HuH-7.5 (cell line): ENCODE measurements around the gene CLRN2.

Experiments used
- DNase-seq: peaks from one replicate; pipeline ENCODE4 v3.0.0; 2011; ENCODE audit warnings: low spot score

The CLRN2 gene, protein sequence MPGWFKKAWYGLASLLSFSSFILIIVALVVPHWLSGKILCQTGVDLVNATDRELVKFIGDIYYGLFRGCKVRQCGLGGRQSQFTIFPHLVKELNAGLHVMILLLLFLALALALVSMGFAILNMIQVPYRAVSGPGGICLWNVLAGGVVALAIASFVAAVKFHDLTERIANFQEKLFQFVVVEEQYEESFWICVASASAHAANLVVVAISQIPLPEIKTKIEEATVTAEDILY

DNA sequence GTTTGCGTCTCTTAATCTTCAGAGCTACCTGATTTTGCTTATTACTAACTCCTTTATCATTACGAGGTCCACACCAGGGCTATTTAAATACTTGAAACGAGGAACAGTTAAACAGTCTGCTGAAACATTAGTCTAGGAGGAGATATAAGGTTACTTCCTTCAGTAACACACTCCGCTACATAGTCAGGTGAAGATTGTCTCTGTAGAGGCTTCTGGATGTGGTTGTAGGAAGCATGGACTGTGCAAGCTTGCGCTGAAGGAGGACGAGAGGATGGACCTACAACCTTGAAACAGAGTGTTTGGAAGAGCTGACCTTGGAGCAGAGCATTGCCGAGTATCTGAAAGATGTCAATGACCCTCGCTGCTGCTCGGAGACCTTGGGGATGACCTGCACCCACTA is at the start of gene CLRN2:
TSS of gene CLRN2 (plus strand) at position 301 of the 400 bp plus-strand sequence. CDS start 102 bp downstream, outside the sequence.
- no peak for DNase-seq

DNA sequence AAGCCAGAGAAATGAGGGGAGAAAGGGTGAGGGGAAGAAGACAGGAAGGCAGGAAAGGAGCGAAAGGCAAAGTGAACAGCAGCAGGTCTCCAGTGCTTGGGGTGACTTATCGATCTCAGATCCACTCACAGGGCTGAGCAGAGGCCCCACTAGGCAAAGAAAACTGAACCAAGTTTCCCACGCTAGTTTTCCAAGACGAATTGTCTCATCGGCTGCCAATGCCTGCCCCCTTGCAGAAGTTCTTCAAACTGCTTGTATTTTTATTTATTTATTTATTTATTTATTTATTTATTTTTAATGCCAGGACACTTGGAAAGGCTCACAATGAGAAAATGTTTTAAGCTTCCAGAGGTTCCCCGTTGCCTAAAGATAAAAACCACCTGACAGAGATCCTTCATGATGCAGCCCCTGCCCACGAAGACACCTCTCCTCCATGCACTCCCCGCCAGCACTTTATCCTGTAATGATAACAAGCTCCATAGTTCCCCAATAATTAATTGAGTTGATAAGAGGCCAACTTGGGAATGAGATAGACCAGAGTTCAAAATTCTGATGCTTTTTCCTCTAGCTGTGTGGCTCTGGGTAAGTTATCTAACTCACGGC is 46.2 kb upstream of the CLRN2 start:
- DNase-seq: no peak

DNA sequence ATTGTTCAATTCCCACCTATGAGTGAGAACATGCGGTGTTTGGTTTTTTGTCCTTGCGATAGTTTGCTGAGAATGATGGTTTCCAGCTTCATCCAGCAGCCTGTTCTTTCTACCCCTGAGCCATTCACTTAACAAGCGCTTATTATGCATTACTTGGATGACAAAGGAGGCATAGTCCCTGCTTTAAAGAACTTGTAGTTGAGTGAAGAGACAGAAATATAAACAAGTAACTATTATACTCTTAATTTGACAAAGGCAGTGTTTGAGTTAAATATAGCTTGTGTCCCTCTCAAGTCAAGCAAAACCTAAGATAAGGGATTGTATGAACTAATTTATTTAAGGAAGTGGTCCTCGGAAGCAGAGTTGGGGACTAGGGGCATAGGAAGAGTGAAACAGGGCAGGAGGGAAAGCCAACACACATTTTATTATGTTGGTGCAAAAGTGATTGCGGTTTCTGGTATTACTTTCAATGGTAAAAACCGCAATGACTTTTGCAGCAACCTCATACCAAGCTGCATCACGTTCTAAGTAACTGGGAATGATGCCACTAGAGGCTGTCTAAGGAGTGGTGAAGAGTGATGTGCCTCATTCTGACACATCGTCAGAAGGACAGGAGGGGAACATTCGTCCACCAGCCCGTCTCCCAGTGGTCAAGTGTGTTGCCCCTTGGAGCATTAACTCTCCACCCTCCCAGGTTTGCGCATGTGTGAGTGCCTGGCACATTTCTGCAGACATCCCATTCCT is 44.9 kb upstream of the CLRN2 start:
- no peak for DNase-seq

DNA sequence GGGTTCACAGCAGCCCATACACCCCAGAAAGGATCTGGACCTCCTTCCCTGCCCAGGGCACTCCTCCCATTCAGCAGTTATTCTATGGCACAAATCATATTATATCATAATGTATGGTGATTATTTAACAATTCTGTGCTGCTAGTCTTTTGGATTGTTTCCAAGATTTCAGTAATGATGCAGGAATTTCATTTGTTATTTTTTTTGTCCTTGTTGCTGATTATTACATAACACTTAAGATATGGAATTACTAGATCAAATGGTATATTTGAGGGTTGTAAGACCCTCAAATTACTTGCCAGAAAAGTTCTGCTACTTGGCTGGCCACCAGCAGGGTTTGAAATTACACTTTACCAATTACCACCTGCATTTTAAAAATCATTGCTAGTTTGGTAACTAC is 39.5 kb upstream of the CLRN2 start:
- DNase-seq: no peak

DNA sequence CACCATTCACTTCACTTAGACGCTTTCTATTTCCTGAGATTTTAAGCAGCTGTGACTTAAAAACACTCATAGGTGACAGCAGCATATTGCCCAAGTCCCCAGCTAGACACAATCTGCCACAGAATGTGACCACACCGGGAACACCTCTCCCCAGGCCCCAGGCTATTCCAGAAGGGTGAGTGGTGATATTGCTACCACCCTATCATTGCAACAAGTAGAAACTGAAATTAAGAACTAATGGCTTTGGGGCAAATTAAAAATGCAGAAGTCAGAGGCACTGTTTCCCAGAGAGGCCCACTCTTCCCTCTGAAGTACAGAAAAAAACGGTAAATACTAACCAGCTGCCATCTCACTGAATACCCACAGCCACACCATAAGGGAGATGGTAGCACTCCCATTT is 38.1 kb upstream of the CLRN2 start:
- no peak for DNase-seq

DNA sequence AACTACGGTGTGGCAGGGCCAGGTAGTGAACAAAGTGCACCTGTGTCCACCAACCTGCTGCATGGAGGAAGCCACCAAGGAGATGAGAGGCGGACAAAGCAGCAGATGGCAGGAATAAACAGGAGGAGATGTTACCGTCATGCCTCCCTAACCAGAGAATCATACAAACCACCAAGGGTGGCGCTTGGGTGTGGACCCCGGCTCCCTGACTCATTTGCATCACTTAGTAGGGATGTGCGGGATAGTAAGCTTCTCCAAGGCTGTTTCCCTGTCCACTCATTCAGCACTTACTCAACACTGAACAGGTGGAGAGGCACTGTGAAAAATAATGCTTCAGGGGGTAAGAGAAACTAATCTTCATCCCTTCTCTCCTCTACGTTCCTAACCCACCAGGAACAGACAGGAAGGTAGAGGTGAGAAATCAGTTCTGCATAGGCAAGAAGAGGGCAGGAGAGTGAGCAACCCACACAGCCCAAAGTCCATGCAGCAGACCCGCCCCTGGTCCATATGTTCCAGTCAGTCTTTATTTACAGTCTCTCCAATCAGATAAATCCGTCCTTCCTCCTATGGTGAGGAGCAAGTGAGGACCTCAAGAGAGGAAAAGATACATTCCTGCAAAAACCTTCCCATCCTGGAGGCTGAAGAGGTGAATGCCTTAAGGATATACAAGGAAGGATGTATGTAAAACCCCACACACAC is 37.0 kb upstream of the CLRN2 start:
- DNase-seq: no peak

DNA sequence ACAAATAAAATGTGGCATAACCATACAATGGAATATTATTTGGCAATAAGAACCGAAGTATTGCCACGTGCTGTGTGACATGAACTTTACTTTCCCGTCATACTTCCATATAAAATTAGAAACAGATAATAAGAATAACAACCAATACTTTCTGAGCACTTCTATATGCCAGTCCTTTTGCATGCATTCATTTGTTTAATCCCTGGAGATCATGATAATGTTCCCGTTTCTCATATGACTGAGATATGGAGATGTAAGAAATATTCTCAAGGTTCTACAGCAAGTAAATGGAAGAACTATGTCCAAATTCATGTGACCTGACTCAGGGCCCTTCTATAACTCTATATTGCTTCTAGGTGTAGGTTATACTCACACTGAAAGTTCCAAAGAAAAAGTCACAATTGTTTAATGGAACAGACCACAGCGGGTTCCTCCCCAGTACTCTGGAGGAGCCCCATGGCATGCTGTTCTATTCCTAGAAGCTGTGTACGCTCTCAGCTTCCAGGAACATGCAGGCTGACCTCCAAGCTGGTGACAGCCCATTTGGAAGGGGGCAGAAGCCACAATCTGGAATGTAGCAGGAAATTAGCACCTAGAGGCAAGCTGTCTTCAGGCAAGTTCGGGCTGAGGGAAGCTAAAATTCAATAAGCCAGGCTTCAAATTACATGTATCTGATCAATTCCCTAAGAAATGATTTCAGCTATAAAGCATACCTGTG is 34.6 kb upstream of the CLRN2 start:
- no peak for DNase-seq

DNA sequence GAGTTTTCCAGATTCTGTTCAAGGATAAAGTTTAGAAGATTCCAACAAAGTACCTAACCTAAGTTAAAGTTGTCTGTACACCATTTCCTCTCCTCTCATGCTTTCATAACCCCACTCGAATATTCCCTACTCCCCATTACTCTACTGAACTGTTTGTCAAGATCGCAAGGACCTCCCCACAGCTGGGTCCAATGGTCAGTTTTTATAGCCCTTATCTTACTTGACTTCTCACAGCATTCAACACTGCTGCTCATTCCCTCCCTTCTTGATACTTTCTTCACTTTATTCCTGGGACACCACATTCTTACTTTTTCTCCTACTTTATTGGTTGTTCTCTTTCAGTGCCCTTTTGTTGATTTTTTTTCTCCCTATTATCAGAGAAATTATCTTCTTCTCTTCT is 34.0 kb upstream of the CLRN2 start:
- no peak for DNase-seq

DNA sequence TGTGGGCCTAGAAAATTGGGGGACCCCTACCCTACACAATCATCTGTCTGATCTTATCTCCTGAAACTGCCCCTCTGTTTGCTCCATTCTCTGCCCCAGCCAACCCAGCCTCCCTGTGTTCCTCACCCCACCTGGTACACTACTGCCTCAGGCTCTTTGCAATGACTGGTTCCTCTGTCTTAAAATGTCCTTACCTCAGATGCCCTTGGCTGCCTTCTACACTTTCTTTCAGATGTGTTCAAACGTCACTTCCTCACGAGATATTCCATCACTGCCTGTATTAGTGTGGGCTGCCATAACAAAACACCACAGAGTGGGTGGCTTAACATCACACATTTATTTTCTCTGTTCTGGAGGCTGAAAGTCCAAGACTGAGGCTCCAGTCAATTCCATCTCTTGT is 32.2 kb upstream of the CLRN2 start:
- no peak for DNase-seq

DNA sequence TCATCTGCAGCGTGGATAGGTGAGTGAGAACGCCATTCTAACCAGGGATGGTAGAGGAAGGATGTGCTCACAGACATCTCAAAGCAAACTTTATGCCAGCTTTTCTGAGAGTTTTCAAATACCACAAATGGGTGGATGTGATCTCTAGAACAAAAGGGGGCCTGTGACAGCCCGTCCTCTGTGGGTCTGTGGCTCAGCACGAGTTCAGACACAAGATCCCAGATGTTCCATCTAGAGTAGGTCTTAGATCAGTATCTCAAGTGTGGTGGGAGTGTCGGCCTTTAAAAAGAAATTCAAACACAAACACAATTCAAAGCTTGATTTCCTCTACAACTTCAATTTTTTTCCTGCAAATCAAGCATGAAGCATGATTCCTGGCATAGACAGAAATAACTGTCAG is 25.8 kb upstream of the CLRN2 start:
- no peak for DNase-seq

DNA sequence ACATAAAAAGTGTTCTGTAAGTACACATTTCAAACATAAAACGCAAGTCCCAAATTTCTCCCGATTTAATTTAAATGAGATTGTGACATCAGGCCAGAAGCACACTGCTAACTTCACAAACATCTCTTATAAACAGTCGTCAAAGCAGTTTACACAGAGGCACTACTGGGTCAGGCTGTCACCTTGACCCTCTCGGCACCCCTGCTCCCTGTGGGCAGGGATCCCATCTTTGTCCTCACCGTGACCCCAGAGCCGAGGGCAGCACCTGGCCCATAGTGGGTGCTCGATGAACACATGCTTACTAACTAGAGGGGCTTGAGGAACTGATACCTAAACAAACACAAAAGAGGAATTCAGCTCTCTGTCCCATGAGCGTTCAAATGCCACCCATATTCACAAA is 25.2 kb upstream of the CLRN2 start:
- DNase-seq: no peak

DNA sequence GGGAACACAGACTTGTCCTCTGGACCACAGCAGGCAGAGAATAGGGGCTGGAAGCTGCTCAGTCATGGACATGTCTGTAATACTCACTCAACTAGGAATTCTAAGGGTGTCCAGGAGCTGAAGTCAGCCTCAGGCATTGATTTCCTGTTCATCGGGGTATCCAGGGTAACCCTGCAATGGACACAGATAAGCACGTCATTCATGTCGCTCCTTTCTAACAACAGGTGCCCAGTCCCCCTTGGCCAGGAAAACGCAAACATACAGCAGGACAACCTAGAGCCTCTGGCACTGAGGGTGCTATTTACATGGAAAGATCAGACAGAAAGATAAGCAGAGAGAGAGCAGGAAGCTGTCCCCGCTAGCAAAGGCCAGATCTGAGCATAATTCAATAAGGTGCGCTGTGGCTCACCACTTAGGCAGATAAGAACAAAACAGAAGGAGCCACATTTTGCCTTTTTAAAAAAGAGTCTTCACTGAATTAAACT is 24.3 kb upstream of the CLRN2 start:
- DNase-seq: peak; percentile 79

DNA sequence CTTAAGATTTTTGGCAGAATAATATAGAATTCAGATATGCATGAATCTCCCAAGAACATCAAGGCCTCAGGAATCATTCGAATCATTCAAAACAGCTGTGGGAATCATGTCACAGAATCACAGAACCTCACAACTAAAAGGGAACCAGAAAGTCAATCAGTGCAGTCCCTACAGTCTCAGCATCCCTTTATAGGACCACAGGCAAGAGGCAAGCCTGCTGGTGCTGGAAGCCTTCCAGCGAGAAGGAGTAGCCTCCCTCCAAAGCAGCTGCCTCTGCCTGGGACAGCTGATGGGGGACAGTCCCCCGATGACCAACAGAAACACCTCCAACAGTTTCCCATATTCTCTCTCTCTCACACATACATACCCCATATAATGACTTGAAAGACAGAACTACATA is 23.8 kb upstream of the CLRN2 start:
- DNase-seq: no peak

DNA sequence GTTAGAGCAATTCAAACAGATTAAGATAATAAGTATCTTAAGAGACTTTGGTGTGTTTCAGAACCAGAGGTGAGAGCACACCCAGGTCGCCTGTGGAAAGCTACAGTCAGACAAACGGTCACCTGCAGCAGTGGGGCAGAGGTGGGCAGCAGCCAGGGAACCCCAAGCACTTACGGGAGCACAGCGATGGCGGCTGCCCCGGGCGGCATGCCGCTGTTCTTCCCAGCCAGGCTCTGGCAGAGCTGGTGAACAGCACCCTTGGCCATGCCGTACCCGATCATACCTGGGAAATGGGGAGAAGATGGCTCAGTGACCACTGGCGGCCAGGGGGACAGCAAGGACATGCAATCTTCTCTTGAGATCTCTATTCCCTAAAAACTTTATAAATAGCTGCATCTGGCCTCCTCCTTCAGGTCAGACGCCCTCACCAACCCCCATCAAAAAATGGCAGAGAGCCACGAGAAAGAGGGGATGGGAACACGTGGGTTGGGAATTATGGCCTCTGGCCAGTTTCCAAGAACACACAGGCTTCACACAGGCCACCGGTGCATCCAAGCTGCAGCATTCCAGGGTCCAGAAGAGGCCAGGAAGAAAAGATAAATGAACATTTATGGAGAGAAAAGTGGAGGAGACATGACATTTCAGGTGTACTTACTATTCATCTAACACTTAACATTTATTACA is 22.8 kb upstream of the CLRN2 start:
- DNase-seq: no peak

DNA sequence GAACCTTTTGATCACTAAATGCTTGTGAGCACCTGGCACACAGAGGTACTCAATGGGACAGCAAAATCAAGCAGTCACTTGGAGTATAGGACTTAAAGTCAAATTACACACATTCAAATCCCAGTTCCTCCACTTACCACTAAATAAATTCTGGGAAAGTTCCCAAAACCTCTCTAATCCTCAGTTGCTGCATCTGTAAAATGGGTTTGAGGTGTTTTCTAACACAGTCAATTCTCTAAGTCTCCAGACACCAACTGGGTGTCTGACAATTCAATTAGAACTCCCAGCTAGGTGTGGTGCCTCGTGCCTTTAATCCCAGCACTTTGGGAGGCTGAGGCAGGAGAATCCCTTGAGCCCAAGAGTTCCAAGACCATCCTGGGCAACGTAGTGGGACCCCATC is 22.1 kb upstream of the CLRN2 start:
- DNase-seq: no peak

DNA sequence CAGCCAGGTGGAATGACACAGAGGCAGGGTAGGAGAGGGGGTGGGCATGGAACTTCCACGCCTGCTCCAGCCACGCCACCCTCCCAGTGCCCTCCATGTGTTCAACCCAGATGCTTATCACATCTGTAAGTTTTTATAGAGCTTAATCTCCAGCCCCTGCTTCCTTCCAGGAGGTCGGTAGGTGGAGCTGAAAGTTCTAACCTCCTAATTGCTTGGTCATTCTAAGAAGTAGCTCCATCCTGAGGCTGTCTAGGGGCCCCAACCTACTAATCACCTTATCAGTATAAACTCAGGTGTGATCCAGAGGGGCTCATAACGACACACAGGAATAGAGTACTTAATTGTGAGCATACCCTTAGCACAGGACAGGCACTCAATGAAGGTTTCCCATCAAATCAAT is 21.3 kb upstream of the CLRN2 start:
- no peak for DNase-seq

DNA sequence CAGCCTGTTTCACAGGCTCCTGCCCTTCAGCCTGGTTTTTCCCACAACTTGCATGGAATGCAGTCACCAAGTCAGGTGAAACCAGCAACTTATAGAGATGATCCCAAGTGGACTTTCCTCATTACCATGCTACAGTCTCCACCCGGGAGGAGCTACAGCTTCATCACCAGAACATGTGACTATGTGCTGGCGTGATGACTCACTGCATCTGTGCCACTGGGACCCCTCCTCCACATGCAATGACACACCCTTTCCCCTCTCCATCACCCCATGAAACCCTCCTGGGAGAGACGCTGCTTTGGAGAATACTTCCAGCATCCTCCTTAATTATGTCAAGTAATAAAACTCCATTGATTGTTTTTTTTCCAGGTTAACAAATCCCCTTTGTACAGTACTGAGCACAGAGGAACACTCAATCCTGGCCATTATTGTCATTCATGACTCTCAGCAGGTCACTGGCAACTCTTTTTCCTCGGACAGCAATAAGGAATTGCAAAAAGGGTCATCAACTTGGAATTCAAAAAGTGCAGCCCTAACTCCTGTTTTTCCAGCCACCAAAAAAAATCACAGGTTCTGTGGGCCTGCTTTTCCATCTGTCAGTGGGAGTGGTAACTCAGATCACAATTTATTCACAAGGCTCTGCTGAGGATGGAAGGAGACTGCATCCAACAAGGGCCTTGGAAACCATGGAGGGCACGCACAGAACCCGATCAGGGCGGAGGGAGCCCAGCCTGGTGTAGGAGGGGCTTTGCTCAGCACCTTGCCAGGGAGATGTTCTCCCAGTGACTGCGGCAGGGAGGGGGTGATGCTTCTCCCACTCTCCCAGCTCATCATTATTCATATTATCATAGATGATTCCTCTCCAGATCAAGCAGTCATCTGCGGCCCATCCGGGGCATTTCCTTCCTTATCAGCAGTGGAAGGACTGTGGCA is 20.4 kb upstream of the CLRN2 start:
- DNase-seq: no peak

DNA sequence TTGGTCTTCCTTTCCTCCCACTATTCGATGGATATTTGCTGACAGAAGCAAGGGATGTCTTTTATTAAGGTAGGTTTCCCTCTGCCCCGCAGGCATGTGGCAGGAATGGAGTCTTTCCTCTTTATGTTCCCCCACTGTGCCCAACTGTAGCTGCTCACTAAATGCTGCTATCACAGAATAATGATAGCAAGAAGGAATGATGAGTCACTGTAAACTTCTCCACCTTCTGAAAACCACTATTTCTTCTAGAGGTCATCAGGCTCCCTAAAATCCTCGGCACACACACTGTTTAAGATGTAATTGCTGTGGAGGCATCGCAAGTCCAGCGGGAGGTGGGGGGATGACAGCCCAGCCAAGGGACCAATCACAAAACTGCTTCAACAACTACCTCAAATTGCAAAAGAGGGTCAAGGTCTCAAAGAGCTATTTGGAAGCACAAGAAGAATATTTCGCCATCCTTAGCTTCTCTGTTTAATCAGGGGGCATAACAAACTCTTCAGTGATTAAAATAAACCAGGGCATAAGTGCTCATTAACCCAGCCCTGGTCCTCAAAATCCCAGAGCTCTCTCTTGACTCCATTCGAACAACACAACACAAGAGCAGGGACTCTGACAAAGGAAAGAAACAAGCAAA is 17.0 kb upstream of the CLRN2 start:
- peak; percentile 41 for DNase-seq

DNA sequence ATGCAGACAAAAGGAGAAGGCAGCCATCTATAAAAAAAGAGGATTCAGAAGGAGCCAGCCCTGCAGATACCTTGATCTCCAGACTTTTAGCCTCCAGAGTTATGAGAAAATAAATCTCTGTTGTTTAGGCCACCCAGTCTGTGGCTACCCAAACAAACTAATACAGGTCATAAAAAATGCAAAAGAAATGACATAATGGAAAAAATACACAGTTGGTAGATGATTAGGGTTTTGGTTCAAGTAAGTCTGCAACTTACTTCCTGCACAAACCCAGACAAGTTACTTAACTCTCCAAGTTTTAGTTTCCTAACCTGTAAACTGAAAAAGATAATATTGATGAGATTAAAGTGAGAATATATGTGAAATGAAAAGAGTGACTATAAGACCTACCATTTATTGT is 14.4 kb upstream of the CLRN2 start:
- no peak for DNase-seq

DNA sequence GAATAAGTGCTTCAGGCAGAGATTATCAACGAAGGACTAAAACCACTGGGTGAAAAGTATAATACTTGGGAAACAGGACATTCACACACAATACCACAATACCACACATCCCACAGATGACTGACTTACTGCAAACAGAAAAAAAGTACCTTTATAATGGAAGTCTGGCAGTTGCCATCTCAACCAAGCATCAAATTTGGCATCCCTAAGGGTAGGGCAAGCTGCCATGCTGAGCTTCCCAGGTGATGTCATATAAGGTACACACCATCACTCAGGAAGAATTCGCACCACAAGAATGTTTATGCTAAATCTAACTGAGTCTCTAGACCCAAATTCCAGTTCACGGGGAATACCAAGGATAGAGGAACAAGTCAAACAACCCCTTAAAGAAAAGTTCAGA is 12.2 kb upstream of the CLRN2 start:
- DNase-seq: no peak
